DMS53 treated with DMSO at 0.1 percent for 48 hours (cell line): Measurements from ENCODE around the gene DECR2.
"Not testable (repeated sequence)": the region's sequence is repeated elsewhere in the genome, so short reads cannot be mapped to it uniquely, and the experiment has no call there.

Experiments
- DNase-seq: peaks from one replicate; lab custom pipeline; 2025; ENCODE audit not compliant: unreplicated experiment; lab: John Stamatoyannopoulos, UW

Gene DECR2

GRCh38 chr16:399340-400019 is 2.2 kb upstream of the DECR2 start:
- no peak for DNase-seq

DNA sequence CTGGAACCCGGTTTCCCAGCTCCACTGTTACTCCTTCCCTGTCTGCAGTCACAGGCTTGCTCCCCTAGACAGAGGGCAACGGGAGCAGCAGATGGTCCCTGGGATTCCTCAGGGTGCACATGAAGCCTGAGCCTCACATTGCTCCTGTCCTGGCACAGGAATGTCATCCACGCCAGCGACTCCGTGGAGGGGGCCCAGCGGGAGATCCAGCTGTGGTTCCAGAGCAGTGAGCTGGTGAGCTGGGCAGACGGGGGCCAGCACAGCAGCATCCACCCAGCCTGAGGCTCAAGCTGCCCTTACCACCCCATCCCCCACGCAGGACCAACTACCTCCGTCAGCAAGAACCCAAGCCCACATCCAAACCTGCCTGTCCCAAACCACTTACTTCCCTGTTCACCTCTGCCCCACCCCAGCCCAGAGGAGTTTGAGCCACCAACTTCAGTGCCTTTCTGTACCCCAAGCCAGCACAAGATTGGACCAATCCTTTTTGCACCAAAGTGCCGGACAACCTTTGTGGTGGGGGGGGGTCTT is 1.6 kb upstream of the DECR2 start:
- DNase-seq: no peak

DNA sequence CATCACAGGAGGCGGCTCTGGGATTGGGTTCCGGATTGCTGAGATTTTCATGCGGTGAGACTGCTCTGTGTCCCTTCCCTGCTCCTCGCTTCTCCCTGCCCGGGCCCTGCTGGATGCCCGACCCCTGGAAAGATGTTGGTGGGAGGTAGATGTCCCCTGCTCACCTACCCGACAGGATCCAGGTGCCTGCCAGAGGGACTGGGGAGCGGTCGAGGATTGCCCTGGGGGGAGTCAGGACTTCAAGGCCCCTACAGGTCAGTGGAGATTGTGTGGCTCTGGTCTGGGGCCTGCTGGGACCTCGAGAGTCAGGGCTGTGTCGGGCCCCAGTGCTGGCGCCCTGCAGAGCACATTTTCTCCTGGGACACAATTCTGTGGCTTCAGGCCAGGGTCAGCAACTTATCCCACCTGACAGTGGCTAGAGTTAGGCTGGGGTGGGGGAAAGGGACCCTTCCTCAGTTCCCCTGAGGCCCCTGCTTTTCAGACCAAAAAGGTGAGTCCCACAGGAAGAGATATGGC is 3.3 kb downstream of the DECR2 start:
- no peak for DNase-seq

DNA sequence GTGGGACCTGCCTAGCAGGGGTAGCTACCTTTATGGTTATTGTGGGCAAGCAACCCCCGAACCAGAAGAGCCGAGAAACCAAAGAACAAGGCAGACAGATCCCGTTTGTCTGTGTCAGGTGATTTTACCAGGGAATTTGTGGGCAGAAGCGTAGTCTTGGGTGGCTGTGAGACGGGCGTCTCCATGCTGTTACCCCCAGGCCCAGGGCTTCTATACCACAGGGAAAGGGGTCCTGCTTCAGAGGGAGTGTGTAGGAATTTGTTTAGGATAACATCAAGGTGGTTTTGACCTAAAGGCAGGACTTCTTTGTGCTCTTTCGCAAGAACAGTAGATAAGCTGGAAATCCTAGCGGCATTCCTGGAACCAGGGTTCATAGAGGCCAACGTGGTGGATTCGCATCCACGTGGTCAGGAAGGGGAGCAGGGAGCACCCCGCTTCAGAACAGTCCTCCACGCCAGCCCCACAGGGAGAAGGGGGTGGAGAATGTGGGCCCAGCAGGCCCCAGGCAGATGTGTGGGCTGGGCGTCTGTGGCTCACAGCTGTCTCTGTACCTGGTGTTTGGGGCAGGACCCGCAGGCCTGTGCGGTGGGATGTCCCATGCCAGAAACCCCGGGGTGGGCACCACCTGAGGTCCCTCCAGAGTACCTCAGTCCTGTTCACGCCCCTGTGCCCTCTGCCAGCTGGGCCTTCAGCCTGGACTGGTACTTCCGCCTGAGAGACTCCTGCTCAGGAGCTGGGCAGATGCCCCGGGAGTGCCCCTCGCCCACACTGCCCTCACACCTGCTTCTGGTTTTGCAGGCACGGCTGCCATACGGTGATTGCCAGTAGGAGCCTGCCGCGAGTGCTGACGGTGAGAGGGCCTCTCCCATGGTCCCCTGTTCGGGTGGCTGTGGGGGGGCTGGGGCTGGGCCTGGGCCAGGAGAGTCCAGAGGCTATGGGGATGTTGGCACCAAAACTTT is 4.1 kb downstream of the DECR2 start:
- DNase-seq: no peak

- DNase-seq: no peak
Measured at GRCh38 chr16:407253-407652, 5.6 kb downstream of the DECR2 start.

- no peak for DNase-seq
Measured at GRCh38 chr16:410516-411178, 9.0 kb downstream of the DECR2 start.

DNA sequence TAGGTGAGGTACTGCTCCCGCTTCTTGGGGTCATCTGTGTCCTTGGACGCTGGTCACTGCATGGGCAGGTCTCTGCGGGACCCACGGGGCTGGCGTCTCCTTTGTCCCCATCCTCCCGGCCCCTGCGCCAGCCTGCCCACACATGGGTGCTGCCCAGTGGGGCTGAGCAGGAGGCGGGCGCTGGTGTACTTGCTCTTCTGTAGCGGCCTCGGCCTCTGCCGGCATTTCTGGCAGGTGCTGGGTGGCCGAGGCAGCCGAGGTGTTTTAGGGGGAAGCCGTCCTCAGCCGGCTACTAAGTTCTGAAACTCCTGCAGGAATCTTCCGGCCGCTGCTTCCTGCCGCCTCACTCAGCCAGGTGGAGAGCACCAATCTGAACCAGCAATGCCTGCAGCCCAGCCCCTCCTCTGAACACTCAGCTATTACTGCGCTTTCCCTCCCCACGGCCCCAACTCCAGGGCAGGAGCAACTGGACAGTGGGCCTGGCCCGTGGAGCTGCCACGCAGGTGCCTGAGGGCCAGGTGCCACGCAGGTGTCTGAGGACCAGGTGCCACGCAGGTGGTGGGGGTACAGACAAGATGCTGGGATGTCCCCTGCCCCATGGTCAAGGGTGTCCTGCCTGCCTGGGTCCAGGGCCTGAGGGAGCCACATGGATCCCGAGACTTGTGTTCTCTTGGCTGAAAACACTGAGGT is 10.0 kb downstream of the DECR2 start:
- no peak for DNase-seq

- DNase-seq: no peak
Measured at GRCh38 chr16:414395-415169, 12.9 kb downstream of the DECR2 start.

- DNase-seq: not testable (repeated sequence)
Measured at GRCh38 chr16:415170-415498, 13.4 kb downstream of the DECR2 start.

DNA sequence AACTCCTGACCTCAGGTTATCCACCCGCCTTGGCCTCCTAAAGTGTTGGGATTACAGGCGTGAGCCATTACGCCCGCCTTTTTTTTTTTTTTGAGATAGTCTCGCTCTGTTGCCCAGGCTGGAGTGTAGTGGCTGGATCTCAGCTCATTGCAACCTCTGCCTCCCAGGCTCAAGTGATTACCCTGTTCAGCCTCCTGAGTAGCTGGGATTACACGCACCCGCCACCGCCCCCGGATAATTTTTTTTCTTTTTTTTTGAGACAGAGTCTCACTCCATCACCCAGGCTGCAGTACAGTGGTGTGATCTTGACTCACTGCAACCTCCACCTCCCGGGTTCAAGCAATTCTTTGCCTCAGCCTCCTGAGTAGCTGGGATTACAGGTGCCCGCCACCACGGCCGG is 20.5 kb downstream of the DECR2 start:
- DNase-seq: not testable (repeated sequence)

GRCh38 chr16:424033-424622 is 22.4 kb downstream of the DECR2 start:
- no peak for DNase-seq

DNA sequence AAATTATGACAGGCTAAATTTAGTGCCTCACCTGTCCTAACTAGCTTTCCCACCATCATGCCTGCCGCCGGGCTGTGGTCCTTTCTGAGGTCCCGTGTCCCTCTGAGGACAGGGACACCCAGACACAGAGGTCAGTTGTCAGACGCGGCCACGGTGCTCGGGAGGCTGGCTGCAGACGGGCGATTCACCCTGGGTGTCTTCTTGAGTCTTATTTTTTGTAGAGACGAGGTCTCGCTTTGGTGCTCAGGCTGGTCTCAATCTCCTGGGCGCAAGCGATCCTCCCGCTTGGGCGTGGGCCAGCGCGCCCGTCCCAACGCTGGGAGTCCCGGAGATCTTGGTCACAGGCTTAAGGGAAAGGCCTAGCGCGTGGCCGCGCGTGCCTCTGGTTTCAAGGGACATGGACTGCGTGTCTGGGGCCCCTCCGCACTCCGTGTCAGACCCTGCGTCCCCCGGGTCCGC is 23.0 kb downstream of the DECR2 start:
- DNase-seq: no peak

- peak; percentile 58 for DNase-seq
Measured at GRCh38 chr16:425082-425718, 23.5 kb downstream of the DECR2 start, which contains the start of gene RAB11FIP3. Gene RAB11FIP3 (plus strand): TSS chr16:425649. CDS start chr16:426007, 358 bp downstream.

DNA sequence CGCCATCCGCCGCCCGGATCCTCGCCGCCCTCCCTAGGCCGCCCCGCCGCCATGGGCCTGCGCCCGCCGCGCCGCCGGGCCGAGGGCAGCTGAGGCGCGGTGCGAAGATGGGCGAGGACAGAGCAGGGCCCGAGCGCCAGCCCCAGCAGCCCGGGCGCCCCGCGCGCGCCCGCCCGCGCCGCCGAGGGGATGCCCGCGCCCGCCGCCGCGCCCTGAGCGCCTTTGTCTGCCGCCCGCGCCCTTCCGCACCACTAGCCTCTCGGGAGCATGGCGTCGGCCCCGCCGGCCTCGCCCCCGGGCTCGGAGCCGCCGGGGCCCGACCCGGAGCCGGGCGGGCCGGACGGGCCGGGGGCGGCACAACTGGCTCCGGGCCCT is 24.0 kb downstream of the DECR2 start:
- DNase-seq: no peak

DNA sequence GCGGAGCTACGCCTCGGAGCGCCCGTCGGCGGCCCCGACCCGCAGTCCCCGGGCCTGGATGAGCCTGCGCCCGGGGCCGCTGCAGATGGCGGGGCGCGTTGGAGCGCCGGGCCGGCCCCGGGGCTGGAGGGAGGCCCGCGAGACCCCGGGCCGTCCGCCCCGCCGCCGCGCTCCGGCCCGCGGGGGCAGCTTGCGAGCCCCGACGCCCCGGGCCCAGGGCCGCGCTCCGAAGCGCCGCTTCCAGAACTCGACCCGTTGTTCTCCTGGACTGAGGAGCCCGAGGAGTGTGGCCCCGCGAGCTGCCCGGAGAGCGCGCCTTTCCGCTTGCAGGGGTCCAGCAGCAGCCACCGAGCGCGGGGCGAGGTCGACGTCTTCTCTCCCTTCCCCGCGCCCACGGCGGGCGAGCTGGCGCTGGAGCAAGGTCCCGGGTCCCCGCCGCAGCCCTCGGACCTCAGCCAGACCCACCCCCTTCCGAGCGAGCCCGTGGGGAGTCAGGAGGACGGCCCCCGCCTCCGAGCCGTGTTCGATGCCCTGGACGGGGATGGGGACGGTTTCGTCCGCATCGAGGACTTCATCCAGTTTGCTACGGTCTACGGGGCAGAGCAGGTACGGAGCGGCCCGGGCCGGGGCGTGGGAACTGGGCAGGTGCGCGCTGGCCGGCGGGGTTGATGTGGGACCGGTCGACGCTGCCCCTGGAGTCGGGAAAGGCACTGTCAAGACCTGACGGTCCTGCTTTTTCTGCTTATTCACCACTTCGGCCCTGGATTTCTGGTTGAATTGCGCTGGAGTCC is 24.6 kb downstream of the DECR2 start:
- DNase-seq: no peak

GRCh38 chr16:426906-427249 is 25.2 kb downstream of the DECR2 start:
- no peak for DNase-seq

- DNase-seq: no peak
Measured at GRCh38 chr16:427250-427649, 25.6 kb downstream of the DECR2 start.

DNA sequence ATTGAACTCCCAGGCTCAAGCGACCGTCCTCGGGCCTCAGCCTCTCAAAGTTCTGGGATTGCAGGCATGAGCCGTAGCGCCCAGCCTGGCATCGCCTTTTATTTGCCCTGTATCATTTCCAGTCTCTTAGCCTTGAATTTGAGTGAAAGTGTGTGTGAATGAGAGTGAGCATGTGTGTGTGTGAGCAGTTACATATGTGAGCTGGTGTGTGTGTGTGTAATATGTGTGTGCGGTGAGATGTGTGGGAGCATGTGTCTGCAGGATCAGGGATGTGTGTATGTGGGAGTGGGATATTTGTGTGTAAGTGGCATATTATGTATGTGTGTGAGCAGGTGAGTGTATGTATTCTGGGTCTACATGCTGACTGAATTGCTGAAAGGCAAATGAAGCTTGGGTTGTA is 29.2 kb downstream of the DECR2 start:
- DNase-seq: no peak
